Loucy (cell line): ENCODE measurements around the gene GABRR1.
A peak's percentile ranks its signal among the peaks of the same experiment; 100 is the strongest.

Source experiments
- EZH2phosphoT487 ChIP-seq: fragments of 200-600 bp; IDR thresholded peaks from 2 replicates; pipeline ENCODE4 v1.6.1; 2018; ENCODE audit warnings: antibody characterized with exemption, mild to moderate bottlenecking, moderate library complexity, borderline replicate concordance
- TF ChIP-seq, protein P1 (sequence below): fragments of 200-600 bp; sonication (generic); conservative IDR thresholded peaks from 2 replicates; pipeline ENCODE4 v1.5.1; 2014; ENCODE audit warnings: mild to moderate bottlenecking, antibody characterized with exemption, low read length

DNA sequence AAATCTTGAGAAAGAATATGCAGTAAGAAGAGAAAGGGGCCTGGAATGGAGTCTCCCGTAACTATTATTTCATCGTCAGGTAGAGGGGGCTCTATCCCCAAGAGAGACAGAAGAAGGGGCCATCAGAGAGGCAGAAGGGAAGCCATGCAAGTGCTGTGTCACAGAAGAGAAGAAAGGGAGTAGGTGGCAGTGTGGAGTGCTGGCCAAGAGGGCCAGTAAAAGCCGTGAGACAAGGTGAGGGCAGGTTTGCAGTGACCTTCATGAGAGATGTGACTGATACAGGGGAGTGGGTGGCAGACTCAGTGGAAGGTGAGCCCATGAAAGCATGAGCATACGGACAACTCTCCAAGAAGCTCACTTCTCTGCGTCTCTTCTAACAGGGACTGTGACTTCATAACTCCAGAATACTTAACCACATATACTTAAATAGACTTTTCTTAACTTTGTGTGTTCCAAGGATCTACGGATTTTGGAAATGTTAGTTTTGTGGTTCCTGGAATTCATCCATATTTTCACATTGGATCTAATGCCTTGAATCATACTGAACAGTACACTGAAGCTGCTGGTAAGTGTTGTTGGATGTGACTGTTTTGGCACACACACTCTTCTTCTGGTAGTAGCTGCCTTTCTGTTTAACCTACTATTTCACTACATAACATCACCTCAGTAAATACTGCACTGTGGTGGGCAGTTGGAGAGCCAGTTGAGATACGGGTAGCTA lies 55.7 kb downstream of the GABRR1 start:
- TF ChIP-seq, protein P1, sequence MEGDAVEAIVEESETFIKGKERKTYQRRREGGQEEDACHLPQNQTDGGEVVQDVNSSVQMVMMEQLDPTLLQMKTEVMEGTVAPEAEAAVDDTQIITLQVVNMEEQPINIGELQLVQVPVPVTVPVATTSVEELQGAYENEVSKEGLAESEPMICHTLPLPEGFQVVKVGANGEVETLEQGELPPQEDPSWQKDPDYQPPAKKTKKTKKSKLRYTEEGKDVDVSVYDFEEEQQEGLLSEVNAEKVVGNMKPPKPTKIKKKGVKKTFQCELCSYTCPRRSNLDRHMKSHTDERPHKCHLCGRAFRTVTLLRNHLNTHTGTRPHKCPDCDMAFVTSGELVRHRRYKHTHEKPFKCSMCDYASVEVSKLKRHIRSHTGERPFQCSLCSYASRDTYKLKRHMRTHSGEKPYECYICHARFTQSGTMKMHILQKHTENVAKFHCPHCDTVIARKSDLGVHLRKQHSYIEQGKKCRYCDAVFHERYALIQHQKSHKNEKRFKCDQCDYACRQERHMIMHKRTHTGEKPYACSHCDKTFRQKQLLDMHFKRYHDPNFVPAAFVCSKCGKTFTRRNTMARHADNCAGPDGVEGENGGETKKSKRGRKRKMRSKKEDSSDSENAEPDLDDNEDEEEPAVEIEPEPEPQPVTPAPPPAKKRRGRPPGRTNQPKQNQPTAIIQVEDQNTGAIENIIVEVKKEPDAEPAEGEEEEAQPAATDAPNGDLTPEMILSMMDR: peak; percentile 50
- TF ChIP-seq EZH2phosphoT487: no peak
